ENCODE results near the gene PTPRJ.
A peak's percentile ranks its signal among the peaks of the same experiment; 100 is the strongest.

DNA sequence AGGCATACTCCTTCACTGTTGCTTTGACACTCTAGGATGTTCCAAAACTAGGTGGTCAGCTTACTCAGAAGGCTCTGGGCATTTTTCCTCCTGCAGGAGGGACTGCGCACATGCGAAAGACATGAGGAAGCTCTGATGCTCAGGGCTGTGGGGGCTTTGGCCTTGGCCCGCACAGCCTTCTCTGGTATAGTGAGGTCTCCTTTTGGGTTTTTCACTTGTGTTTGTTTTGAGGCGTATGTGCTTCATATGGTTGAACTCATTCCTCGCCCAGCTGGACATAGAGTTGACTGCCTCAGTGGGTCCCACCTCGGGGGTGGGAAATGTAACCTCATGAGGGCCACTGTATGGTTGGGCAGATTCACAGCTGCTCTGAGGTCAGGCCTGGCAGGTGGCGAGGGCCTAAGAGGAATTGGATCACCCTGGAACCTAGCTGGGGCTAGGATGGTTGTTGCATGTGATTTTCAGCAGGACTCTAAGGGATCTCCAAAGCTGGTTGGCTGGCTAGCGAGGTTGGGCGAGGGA lies 63.7 kb downstream of the PTPRJ start:
- TF ChIP-seq, protein P1, sequence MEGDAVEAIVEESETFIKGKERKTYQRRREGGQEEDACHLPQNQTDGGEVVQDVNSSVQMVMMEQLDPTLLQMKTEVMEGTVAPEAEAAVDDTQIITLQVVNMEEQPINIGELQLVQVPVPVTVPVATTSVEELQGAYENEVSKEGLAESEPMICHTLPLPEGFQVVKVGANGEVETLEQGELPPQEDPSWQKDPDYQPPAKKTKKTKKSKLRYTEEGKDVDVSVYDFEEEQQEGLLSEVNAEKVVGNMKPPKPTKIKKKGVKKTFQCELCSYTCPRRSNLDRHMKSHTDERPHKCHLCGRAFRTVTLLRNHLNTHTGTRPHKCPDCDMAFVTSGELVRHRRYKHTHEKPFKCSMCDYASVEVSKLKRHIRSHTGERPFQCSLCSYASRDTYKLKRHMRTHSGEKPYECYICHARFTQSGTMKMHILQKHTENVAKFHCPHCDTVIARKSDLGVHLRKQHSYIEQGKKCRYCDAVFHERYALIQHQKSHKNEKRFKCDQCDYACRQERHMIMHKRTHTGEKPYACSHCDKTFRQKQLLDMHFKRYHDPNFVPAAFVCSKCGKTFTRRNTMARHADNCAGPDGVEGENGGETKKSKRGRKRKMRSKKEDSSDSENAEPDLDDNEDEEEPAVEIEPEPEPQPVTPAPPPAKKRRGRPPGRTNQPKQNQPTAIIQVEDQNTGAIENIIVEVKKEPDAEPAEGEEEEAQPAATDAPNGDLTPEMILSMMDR (IDR thresholded peaks at IDR 0.05 in 8 of 11, conservative IDR thresholded peaks at IDR 0.05 in 3 of 11): peak in 1 of 11 experiments; percentile 14
- TF ChIP-seq POLR2A (IDR thresholded peaks at IDR 0.05) (no peak), POLR2AphosphoS5 (IDR thresholded peaks at IDR 0.05) (no peak)
